ENCODE data around the gene ARMC2.

GRCh38 chr6:109000289-109000688, 152.1 kb downstream of the ARMC2 start:
- no peak for TF ChIP-seq EZH2 (IDR thresholded peaks at IDR 0.05; ENCODE audit: insufficient read depth, poor library complexity, severe bottlenecking)
- no peak for TF ChIP-seq EZH2phosphoT487 (IDR thresholded peaks at IDR 0.05; ENCODE audit: insufficient read depth, low read depth)

All from GM23248 (cell line).